ENCODE measurements around the gene EMB. TPM values are rescaled to one million over a fixed set of nuclear protein-coding genes. Genes with fewer than 3 reads are reported as not detected.
"Not testable (repeated sequence)": the region's sequence is repeated elsewhere in the genome, so short reads cannot be mapped to it uniquely, and the experiment has no call there.

The EMB gene
- total RNA-seq, 1 donor from 2014 or later: 7.7 TPM

- DNase-seq (ENCODE audit: low spot score): not testable (repeated sequence)
Measured at GRCh38 chr5:50423100-50423799, 17.8 kb downstream of the EMB start.

GRCh38 chr5:50421184-50421950, 19.7 kb downstream of the EMB start:
- DNase-seq (ENCODE audit: low spot score): not testable (repeated sequence)

GRCh38 chr5:50420343-50420935, 20.6 kb downstream of the EMB start:
- DNase-seq (ENCODE audit: low spot score): no peak

GRCh38 chr5:50419656-50420055, 21.4 kb downstream of the EMB start:
- not testable (repeated sequence) for DNase-seq (ENCODE audit: low spot score)

- not testable (repeated sequence) for DNase-seq (ENCODE audit: low spot score)
Measured at GRCh38 chr5:50416637-50417036, 24.5 kb downstream of the EMB start.

GRCh38 chr5:50415912-50416311, 25.2 kb downstream of the EMB start:
- no peak for DNase-seq (ENCODE audit: low spot score)

GRCh38 chr5:50410932-50411331, 30.2 kb downstream of the EMB start:
- not testable (repeated sequence) for DNase-seq (ENCODE audit: low spot score)

GRCh38 chr5:50406877-50407276, 34.2 kb downstream of the EMB start:
- DNase-seq (ENCODE audit: low spot score): no peak

- DNase-seq (ENCODE audit: low spot score): no peak
Measured at GRCh38 chr5:50401336-50401735, 39.8 kb downstream of the EMB start.

GRCh38 chr5:50393925-50394609, 47.0 kb downstream of the EMB start:
- not testable (repeated sequence) for DNase-seq (ENCODE audit: low spot score)

GRCh38 chr5:50392289-50392688, 48.8 kb downstream of the EMB start:
- not testable (repeated sequence) for DNase-seq (ENCODE audit: low spot score)

GRCh38 chr5:50384381-50384780, 56.7 kb downstream of the EMB start:
- not testable (repeated sequence) for DNase-seq (ENCODE audit: low spot score)

GRCh38 chr5:50376696-50377095, 64.4 kb downstream of the EMB start:
- DNase-seq (ENCODE audit: low spot score): not testable (repeated sequence)

- DNase-seq (ENCODE audit: low spot score): not testable (repeated sequence)
Measured at GRCh38 chr5:50369287-50370033, 71.6 kb downstream of the EMB start.

- DNase-seq (ENCODE audit: low spot score): no peak
Measured at GRCh38 chr5:50365426-50366251, 75.4 kb downstream of the EMB start.

GRCh38 chr5:50364535-50365309, 76.4 kb downstream of the EMB start:
- DNase-seq (ENCODE audit: low spot score): not testable (repeated sequence)

GRCh38 chr5:50359187-50359586, 81.9 kb downstream of the EMB start:
- no peak for DNase-seq (ENCODE audit: low spot score)

GRCh38 chr5:50352382-50352781, 88.7 kb downstream of the EMB start:
- DNase-seq (ENCODE audit: low spot score): no peak
